Measurements from ENCODE around the gene FCMR.
"Not testable (repeated sequence)": the region's sequence is repeated elsewhere in the genome, so short reads cannot be mapped to it uniquely, and the experiment has no call there.

Gene FCMR

DNA sequence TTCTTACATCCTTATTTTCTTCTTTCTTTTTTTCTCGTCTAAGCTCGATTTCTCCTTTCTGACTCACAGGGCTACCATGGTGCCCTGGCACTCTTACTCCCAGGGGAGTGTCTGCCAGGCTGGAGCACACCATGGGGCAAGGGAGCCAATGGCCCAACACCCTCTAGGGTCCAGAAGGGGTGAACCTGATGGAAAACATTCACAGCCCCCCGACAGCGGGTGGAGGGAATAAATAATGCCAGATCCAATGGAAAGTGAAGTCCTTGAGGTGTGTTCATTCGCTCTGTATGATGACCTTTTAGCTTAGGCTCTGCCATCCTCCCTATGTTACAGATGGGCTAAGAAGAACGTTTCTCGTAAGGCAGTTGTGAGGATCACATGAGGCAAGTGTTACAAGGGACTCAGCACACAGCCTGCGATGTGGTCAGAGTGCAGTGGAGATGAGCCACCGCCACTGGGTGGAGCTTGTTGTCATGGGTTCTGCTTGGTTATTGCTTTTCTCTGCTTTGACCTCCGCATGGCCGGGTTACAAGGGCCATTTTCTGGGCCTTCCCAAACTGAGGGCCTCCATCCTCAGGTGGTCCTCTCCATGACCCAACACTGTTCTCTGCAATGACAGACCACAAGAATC is 3.5 kb upstream of the FCMR start:
- no peak overlapping the region for H2AFZ ChIP-seq (ENCODE audit: low read depth, low read length)
- no peak overlapping the region for H3K4me3 ChIP-seq (ENCODE audit: low read length)
- H3K27me3 ChIP-seq (ENCODE audit: insufficient read depth, low read length) = no peaks in the 10 kb centered on the region
- no peaks in the 10 kb centered on the region for H3K4me1 ChIP-seq (ENCODE audit: insufficient read depth, low read length)
- no peaks in the 10 kb centered on the region for H3K9me3 ChIP-seq (ENCODE audit: low read length)
- H3K36me3 ChIP-seq (ENCODE audit: insufficient read depth, low read length) = no peaks in the 10 kb centered on the region

DNA sequence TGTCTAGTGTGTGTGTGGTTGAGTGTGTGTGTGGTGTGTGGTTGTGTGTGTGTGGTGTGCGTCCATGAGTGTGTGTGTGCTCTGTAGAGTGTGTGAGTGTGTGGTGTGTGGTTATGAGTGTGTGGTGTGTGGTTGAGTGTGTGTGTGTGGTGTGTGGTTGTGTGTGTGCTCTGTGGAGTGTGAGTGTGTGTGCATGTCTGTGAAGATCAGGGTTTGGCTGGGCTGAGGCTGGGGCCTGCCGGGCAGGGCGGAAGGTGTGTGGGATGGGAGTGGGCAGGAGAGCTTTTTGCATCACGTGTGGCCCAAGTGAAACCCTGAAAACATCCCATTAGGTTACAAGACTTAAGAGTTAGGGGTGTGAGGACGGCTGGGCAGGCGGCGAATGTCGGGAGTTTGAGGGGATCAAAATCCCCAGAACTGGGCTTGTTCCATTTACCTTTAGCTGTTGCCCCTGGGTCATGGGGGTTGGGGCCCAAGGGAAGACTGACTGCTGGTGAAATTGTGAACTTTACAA is 2.9 kb upstream of the FCMR start:
- H3K4me3 ChIP-seq (ENCODE audit: low read length) = no peak overlapping the region
- H3K27me3 ChIP-seq (ENCODE audit: insufficient read depth, low read length) = no peaks in the 10 kb centered on the region
- H3K4me1 ChIP-seq (ENCODE audit: insufficient read depth, low read length) = no peaks in the 10 kb centered on the region
- no peak overlapping the region for H2AFZ ChIP-seq (ENCODE audit: low read depth, low read length)
- H3K36me3 ChIP-seq (ENCODE audit: insufficient read depth, low read length) = no peaks in the 10 kb centered on the region
- H3K9me3 ChIP-seq (ENCODE audit: low read length) = no peaks in the 10 kb centered on the region

DNA sequence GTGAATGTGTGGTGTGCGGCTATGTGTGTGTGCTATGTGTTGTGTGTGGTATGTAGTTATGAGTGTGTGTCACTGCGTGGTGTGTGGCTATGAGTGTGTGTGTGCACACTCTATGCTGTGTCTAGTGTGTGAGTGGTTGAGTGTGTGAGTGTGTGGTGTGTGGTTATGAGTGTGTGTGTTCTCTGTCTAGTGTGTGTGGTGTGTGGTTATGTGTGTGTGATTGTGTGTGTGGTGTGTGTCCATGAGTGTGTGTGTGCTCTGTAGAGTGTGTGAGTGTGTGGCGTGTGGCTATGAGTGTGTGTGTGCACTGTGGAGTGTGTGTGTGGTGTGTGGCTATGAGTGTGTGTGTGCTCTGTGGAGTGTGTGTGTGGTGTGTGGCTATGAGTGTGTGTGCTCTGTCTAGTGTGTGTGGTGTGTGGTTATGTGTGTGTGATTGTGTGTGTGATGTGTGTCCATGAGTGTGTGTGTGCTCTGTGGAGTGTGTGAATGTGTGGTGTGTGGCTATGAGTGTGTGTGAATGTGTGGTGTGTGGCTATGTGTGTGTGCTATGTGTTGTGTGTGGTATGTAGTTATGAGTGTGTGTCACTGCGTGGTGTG is 2.3 kb upstream of the FCMR start:
- not testable (repeated sequence) for H3K4me3 ChIP-seq (ENCODE audit: low read length); H3K27me3 ChIP-seq (ENCODE audit: insufficient read depth, low read length); H3K4me1 ChIP-seq (ENCODE audit: insufficient read depth, low read length); H3K9me3 ChIP-seq (ENCODE audit: low read length); H3K36me3 ChIP-seq (ENCODE audit: insufficient read depth, low read length); H2AFZ ChIP-seq (ENCODE audit: low read depth, low read length)

DNA sequence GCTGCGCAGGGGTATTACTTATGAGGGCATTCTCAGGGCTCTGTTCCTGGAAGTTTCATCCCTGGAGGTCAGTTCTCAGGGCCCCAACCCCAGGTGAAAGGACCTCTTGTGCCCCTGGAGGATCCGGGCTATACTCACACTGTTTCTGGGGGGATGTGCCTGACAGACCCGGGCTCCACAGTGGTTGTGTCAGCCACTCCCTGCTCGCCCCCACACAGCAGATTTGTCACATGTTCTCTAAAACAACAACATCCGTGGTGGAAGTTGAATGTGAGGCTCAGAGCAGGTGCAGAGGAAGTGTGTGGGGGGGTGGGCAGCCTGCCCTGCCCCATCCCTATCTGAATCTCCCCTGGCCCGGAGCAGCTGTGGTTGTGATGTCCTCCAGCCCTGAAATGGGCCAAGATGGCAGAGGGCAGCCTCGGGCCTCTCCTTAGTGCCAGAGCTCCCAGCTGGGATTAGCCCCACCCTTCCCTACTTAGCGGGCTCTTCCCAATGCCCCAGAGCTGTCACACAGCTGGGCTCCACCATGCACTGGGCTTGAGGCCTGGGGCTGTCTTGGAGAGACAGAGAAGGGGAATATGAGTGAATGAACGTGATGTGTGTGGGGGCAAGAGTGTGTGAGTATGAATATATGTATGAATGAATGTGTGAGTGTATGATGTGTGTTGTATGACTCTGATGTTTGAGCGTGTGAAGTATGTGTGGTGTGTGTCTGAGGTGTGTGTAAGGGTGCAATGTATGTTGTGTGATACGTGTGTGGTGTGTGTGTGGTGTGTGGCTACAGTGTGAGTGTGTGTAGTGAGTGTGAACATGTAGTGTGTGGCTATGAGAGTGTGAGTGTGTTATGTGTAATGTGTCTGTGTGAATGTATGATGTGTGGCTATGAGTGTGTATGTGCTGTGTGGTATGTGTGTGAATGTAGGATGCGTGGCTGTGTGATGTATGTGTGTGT is 1.5 kb upstream of the FCMR start:
- Histone ChIP-seq H3K9me3 (ENCODE audit: low read length) (no peaks in the 10 kb centered on the region), H3K27me3 (ENCODE audit: insufficient read depth, low read length) (no peaks in the 10 kb centered on the region), H2AFZ (ENCODE audit: low read depth, low read length) (no peak overlapping the region), H3K4me1 (ENCODE audit: insufficient read depth, low read length) (no peaks in the 10 kb centered on the region), H3K4me3 (ENCODE audit: low read length) (no peak overlapping the region), H3K36me3 (ENCODE audit: insufficient read depth, low read length) (no peaks in the 10 kb centered on the region)

DNA sequence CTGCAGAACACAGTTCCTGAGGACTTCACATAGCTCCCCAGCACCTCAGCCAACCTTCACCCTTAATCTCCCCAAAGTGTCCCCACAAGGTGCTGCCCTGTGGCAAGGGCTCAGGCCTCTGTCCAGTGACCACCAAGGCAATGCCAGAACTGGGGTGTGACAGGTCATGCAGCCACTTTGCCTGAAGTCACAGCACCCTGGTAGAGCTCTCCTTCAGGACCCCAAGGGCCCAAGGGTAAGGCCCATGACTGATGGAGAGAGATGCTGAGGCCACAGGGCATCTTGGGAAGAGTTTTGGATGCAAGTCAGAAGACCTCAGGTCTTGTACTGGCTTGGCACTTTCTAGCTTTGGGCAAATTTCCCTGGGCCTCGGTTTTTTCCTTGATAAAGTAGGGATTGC is 783 bp upstream of the FCMR start:
- H3K9me3 ChIP-seq (ENCODE audit: low read length) = no peaks in the 10 kb centered on the region
- H3K36me3 ChIP-seq (ENCODE audit: insufficient read depth, low read length) = no peaks in the 10 kb centered on the region
- H2AFZ ChIP-seq (ENCODE audit: low read depth, low read length) = no peak overlapping the region
- no peak overlapping the region for H3K4me3 ChIP-seq (ENCODE audit: low read length)
- no peaks in the 10 kb centered on the region for H3K27me3 ChIP-seq (ENCODE audit: insufficient read depth, low read length)
- no peaks in the 10 kb centered on the region for H3K4me1 ChIP-seq (ENCODE audit: insufficient read depth, low read length)

DNA sequence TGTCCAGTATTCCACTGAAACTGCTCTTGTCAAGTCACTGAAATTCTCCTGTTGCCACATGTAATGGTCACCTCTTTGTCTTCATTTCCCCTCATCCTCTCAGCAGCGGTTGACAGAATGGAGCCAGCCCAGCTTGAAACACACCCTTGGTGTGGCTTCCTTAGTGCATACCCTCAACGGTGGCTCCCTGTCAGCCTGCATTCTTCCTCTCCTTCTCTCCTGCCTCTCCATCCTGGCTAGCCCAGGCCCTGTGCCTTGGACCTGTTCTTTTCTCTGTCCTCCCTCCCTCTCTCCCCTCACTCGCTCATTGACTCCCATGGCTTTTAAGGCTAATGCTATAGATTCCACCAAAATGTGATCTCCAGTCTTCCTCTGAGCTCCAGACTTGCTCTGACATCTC is 3.7 kb downstream of the FCMR start:
- Histone ChIP-seq H3K4me3 (ENCODE audit: low read length) (no peak overlapping the region), H3K9me3 (ENCODE audit: low read length) (no peaks in the 10 kb centered on the region), H3K27me3 (ENCODE audit: insufficient read depth, low read length) (peaks cover 12% of the 10 kb centered on the region)

DNA sequence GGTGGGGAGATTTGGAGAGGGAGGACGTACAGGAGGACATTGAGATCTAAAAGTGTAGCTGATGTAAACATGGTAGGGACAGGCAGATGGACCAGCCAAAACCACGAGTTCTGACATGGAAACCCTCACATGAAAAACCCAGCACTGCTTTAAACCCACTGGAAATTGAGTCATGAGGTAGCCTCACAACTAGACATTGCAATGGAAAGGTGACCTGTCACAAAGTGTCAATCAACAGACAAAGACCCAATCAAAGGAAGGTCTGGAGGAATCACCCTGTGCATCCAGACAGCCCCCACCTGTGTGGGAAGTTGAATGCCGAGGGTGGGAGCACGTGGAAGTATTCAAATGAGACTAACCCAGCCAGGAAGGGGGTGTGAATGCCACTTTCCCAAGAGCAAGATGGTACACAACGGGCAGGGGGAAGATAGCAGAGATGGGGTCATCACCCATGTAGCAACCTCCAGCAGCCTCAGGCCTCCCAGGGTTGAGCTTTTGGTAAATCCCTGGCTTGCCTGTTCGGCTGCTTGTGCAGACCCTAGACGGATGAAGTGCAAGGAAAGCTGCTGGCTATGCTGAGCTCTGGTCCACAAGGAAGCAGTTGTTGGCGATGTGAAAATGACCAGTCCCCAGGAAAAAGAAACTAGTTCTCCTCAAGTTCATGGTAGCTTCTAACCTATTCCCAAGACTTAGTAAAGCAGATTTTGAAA is 5.6 kb downstream of the FCMR start:
- Histone ChIP-seq H3K9me3 (ENCODE audit: low read length) (no peaks in the 10 kb centered on the region), H3K4me3 (ENCODE audit: low read length) (no peak overlapping the region), H3K27me3 (ENCODE audit: insufficient read depth, low read length) (peaks cover 12% of the 10 kb centered on the region), H3K4me1 (ENCODE audit: insufficient read depth, low read length) (no peaks in the 10 kb centered on the region), H2AFZ (ENCODE audit: low read depth, low read length) (no peak overlapping the region), H3K36me3 (ENCODE audit: insufficient read depth, low read length) (no peaks in the 10 kb centered on the region)

More for the DNA sequence above, 3.7 kb downstream of the FCMR start:
- no peaks in the 10 kb centered on the region for H3K4me1 ChIP-seq (ENCODE audit: insufficient read depth, low read length)
- H3K36me3 ChIP-seq (ENCODE audit: insufficient read depth, low read length) = no peaks in the 10 kb centered on the region
- no peak overlapping the region for H2AFZ ChIP-seq (ENCODE audit: low read depth, low read length)

DNA sequence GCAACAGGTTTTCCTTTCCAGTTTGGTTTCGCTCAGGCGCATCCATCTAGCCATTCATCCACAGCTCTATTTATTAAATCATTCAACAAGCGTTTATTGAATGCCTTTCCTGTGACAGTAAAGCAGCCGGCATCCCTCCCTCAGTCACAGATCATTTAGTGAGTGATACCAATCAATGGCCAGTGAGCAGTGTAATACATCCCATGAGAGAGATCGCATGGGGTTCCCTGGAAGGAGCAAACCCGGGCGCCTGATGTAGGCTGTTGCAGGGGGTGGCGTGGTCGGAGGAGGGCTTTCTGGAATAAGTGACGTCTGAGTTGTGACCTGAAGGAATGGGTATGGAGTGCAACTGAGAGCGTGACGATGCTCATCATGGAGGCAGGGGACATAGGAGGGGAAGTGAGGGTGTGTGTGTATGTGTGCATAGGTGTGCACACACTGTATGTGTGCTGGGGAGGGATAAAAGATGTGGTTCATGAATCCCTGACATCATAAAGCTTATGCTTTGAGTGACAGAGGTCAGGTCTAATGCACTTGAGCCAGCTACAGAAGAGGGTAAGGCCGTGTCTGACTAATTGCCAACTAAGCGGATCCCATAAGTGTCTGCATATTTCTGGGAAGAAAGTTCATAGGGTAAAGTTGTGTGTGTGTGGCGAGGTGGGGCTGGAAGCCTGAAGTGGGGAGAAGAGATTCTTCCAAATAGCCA is 6.6 kb downstream of the FCMR start:
- peaks cover 20% of the 10 kb centered on the region for H3K27me3 ChIP-seq (ENCODE audit: insufficient read depth, low read length)
- H2AFZ ChIP-seq (ENCODE audit: low read depth, low read length) = no peak overlapping the region
- H3K36me3 ChIP-seq (ENCODE audit: insufficient read depth, low read length) = no peaks in the 10 kb centered on the region
- H3K4me3 ChIP-seq (ENCODE audit: low read length) = no peak overlapping the region
- no peaks in the 10 kb centered on the region for H3K9me3 ChIP-seq (ENCODE audit: low read length)
- no peaks in the 10 kb centered on the region for H3K4me1 ChIP-seq (ENCODE audit: insufficient read depth, low read length)

DNA sequence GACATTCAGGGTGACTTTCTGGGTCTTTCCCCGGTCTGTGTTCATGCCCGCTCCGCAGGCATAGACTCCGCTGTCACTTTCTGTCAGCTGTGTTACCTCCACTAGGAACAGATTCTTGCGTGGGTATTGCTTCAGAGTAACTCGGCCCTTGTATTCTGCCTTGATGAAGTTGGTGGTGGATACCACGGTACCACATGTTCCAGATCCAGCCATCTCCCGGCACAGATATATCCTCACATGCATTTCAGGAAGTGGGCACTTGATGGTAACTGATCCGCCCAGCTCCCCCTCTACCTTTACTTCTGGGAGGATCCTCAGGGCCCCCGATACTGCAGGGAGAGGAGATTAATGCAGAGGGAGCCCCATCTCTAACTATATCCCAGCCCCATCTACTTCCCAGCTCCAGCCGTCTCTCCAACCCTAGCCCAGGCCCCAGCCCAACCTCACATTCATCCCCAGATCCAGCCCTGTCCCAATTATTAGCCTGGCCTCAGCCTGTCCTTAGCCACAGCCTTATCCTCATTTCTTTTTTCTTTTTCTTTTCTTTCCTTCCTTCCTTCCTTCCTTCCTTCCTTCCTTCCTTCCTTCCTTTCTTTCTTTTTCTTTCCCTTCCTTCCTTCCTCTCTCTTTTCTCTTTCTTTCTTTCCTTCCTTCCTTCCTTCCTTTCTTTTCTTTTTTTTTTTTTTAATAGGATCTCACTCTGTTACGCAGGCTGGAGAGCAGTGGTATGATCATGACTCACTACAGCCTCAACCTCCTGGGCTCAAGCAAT is 7.8 kb downstream of the FCMR start:
- H3K9me3 ChIP-seq (ENCODE audit: low read length) = no peaks in the 10 kb centered on the region
- no peak overlapping the region for H2AFZ ChIP-seq (ENCODE audit: low read depth, low read length)
- no peak overlapping the region for H3K4me3 ChIP-seq (ENCODE audit: low read length)
- peaks cover 32% of the 10 kb centered on the region for H3K27me3 ChIP-seq (ENCODE audit: insufficient read depth, low read length)
- H3K4me1 ChIP-seq (ENCODE audit: insufficient read depth, low read length) = no peaks in the 10 kb centered on the region
- H3K36me3 ChIP-seq (ENCODE audit: insufficient read depth, low read length) = no peaks in the 10 kb centered on the region

DNA sequence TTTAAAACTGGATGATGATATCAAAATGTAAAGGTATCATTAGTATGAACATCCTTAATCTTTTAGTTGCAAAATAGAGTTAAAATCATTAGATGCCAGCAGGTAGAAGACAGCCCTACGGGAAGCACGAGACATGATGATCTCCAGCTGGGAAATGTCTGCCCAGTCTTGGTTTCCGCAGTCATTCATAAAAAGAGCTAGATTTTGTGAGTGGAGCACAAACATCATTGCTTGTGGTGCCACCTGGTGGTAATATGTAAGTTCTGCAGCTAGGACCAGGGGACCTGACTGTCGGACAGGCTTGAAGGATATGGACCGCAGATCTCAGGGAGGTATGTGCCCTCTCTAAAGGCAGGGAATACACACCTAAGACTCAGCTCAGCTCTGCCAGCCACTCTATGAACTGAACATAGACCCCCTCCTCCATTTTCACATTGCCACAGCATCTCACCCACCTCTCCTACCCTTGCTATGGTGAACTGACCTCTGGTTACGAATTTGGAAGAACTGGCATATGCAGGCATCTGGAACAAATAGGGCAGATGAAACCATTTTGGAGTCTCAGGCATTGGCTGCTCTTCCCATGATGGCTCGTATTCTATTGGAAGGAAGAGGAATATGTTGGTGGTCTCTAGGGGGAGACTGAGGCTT is 9.2 kb downstream of the FCMR start:
- Histone ChIP-seq H3K36me3 (ENCODE audit: insufficient read depth, low read length) (no peaks in the 10 kb centered on the region), H3K4me1 (ENCODE audit: insufficient read depth, low read length) (no peaks in the 10 kb centered on the region), H3K4me3 (ENCODE audit: low read length) (no peak overlapping the region), H2AFZ (ENCODE audit: low read depth, low read length) (no peak overlapping the region), H3K27me3 (ENCODE audit: insufficient read depth, low read length) (peaks cover 46% of the 10 kb centered on the region), H3K9me3 (ENCODE audit: low read length) (no peaks in the 10 kb centered on the region)

DNA sequence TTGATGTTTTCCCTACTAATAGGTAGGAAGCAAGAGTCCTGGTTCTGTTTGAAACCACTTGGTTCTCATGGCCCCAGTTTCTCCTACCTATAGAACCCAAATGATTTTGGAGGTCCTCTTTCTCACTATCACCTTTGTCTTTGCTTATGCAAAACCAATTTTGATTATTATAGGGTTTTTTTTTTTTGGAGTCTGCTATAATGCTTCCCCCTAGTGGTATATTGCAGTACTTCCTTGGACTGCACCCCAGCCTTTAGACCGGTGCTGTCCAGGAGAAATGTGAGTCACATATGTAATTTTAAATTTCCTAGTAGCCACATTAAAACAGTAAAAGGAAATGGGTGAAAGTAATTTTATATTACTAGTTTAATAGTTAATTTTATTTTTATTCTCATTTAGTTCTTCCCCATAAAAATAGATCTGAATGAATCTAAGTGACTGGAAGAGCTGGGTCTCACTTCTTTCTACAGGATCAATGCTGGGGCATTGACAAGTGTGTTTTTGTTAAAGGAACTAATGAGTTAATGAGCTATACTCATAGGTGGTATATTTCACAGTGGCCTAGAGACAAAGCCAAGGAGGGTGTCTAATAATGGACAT is 10.6 kb downstream of the FCMR start:
- Histone ChIP-seq H3K27me3 (ENCODE audit: insufficient read depth, low read length) (peaks cover 56% of the 10 kb centered on the region), H3K9me3 (ENCODE audit: low read length) (no peaks in the 10 kb centered on the region), H3K4me1 (ENCODE audit: insufficient read depth, low read length) (no peaks in the 10 kb centered on the region), H3K4me3 (ENCODE audit: low read length) (no peak overlapping the region), H3K36me3 (ENCODE audit: insufficient read depth, low read length) (no peaks in the 10 kb centered on the region), H2AFZ (ENCODE audit: low read depth, low read length) (no peak overlapping the region)

Measured in neuron (in vitro differentiated cells).